Gastrocnemius medialis (tissue), 4 donors: ENCODE data around the gene PXDN.

Experiments used
- CTCF ChIP-seq, 5 experiments: fragments of 450-650 bp in 3 of 5; fragments of 200-600 bp in 2 of 5; sonication (generic) in 2 of 5; IDR thresholded peaks in 4 of 5; conservative IDR thresholded peaks in 1 of 5; 1 replicate in 4 of 5; 2 replicates in 1 of 5; pipeline ENCODE4 v1.5.1; 2016 to 2019; ENCODE audit warnings: antibody characterized with exemption in 5 of 5, mild to moderate bottlenecking in 3 of 5, moderate library complexity in 3 of 5
- POLR2A ChIP-seq, 2 donors: fragments of 450-650 bp; IDR thresholded peaks; one replicate each; pipeline ENCODE4 v1.6.1; 2017; ENCODE audit warnings: antibody characterized with exemption in 2 of 2, mild to moderate bottlenecking in 2 of 2, moderate library complexity in 2 of 2

GRCh38 chr2:1621041-1621440, 123.3 kb downstream of the PXDN start:
- no peak for TF ChIP-seq CTCF (IDR thresholded peaks at IDR 0.05 in 4 of 5, conservative IDR thresholded peaks at IDR 0.05 in 1 of 5)
- TF ChIP-seq POLR2A (IDR thresholded peaks at IDR 0.05): no peak
